Stimulated activated naive CD8-positive, alpha-beta T cell treated with anti-CD3 and anti-CD28 coated beads, Interleukin-15, amount 100 ng/mL, for 72 hours (primary cell): ENCODE data around the gene TRIM65.
"Not testable (repeated sequence)": the region's sequence is repeated elsewhere in the genome, so short reads cannot be mapped to it uniquely, and the experiment has no call there.

Source experiments
- ATAC-seq: fragments of 150-1000 bp; cut with Tn5 transposase; 2 replicates; pipeline ENCODE4 v1.10.0; 2021; ENCODE audit warnings: mild to moderate bottlenecking, moderate library complexity
- DNase-seq, 2 donors: peaks; one replicate each; pipeline ENCODE4 v3.0.0; 2021 to 2022
- H3K27ac Mint-ChIP-seq, 2 donors: one replicate each; pipeline ENCODE4 v1.8.0; 2022; ENCODE audit warnings: mild to moderate bottlenecking in 2 of 2, mixed read lengths in 2 of 2, moderate library complexity in 2 of 2
- H3K27me3 Mint-ChIP-seq: one replicate; pipeline ENCODE4 v1.8.0; 2022; ENCODE audit warnings: mixed read lengths
- H3K4me1 Mint-ChIP-seq: one replicate; pipeline ENCODE4 v1.8.0; 2022; ENCODE audit warnings: mild to moderate bottlenecking, mixed read lengths
- H3K4me3 Mint-ChIP-seq, 2 donors: one replicate each; pipeline ENCODE4 v1.8.0; 2022; ENCODE audit warnings: mild to moderate bottlenecking in 2 of 2, mixed read lengths in 2 of 2, moderate library complexity in 1 of 2
- H3K9me3 Mint-ChIP-seq, 2 donors: one replicate each; pipeline ENCODE4 v1.8.0; 2022; ENCODE audit warnings: mixed read lengths in 2 of 2

Gene TRIM65

GRCh38 chr17:75893305-75894048, 3.3 kb downstream of the TRIM65 start:
- peak overlapping the region in 1 of 2 donors; percentile 6 for H3K4me3 Mint-ChIP-seq
- DNase-seq, result no peak
- H3K4me1 Mint-ChIP-seq, result peaks cover 53% of the 10 kb centered on the region
- no peaks in the 10 kb centered on the region for H3K9me3 Mint-ChIP-seq
- no peaks in the 10 kb centered on the region for H3K27me3 Mint-ChIP-seq
- peak overlapping the region; percentile 42 to 82 for H3K27ac Mint-ChIP-seq
- no peak for ATAC-seq

- Mint-ChIP-seq H3K27ac (no peak overlapping the region), H3K27me3 (no peaks in the 10 kb centered on the region), H3K4me1 (peaks cover 51% of the 10 kb centered on the region), H3K4me3 (no peak overlapping the region), H3K9me3 (no peaks in the 10 kb centered on the region)
- DNase-seq (no peak), ATAC-seq (no peak)
Observed at GRCh38 chr17:75892556-75893224, 4.1 kb downstream of the TRIM65 start.

GRCh38 chr17:75891605-75892555, 4.9 kb downstream of the TRIM65 start:
- DNase-seq (no peak), ATAC-seq (no peak)
- no peak overlapping the region for H3K27ac Mint-ChIP-seq
- H3K27me3 Mint-ChIP-seq, result no peaks in the 10 kb centered on the region
- no peak overlapping the region for H3K4me3 Mint-ChIP-seq
- peaks cover 44% of the 10 kb centered on the region for H3K4me1 Mint-ChIP-seq
- no peaks in the 10 kb centered on the region for H3K9me3 Mint-ChIP-seq

- Mint-ChIP-seq H3K27me3 (no peaks in the 10 kb centered on the region), H3K9me3 (no peaks in the 10 kb centered on the region), H3K4me1 (peaks cover 44% of the 10 kb centered on the region), H3K27ac (no peak overlapping the region), H3K4me3 (no peak overlapping the region)
- ATAC-seq (no peak), DNase-seq (no peak)
Observed at GRCh38 chr17:75891022-75891604, 5.6 kb downstream of the TRIM65 start.

- no peaks in the 10 kb centered on the region for H3K9me3 Mint-ChIP-seq
- peak overlapping the region in 1 of 2 donors; percentile 33 for H3K27ac Mint-ChIP-seq
- no peaks in the 10 kb centered on the region for H3K27me3 Mint-ChIP-seq
- peak; percentile 58 for ATAC-seq
- no peak overlapping the region for H3K4me3 Mint-ChIP-seq
- DNase-seq, result no peak
- H3K4me1 Mint-ChIP-seq, result peaks cover 27% of the 10 kb centered on the region
Observed at GRCh38 chr17:75889454-75889853, 7.3 kb downstream of the TRIM65 start.

GRCh38 chr17:75888484-75888883, 8.3 kb downstream of the TRIM65 start:
- ATAC-seq, result no peak
- H3K27me3 Mint-ChIP-seq, result no peaks in the 10 kb centered on the region
- H3K27ac Mint-ChIP-seq, result no peak overlapping the region

GRCh38 chr17:75885860-75886259, 10.9 kb downstream of the TRIM65 start:
- ATAC-seq, H3K27me3 Mint-ChIP-seq, H3K9me3 Mint-ChIP-seq, H3K27ac Mint-ChIP-seq, DNase-seq, H3K4me3 Mint-ChIP-seq: not testable (repeated sequence)
- peaks cover 25% of the 10 kb centered on the region for H3K4me1 Mint-ChIP-seq

More at GRCh38 chr17:75888484-75888883, 8.3 kb downstream of the TRIM65 start:
- no peak for DNase-seq
- no peak overlapping the region for H3K4me3 Mint-ChIP-seq
- no peaks in the 10 kb centered on the region for H3K9me3 Mint-ChIP-seq
- peaks cover 17% of the 10 kb centered on the region for H3K4me1 Mint-ChIP-seq

- H3K27ac Mint-ChIP-seq, result no peak overlapping the region
- ATAC-seq, result no peak
Observed at GRCh38 chr17:75885431-75885830, 11.3 kb downstream of the TRIM65 start.

GRCh38 chr17:75881678-75882454, 14.9 kb downstream of the TRIM65 start:
- Mint-ChIP-seq H3K27ac (peak overlapping the region in 1 of 2 donors; percentile 20), H3K27me3 (peaks cover 9% of the 10 kb centered on the region), H3K9me3 (no peaks in the 10 kb centered on the region), H3K4me1 (peaks cover 29% of the 10 kb centered on the region), H3K4me3 (peak overlapping the region in 1 of 2 donors; percentile 39)
- DNase-seq (no peak), ATAC-seq (no peak)

More at GRCh38 chr17:75885431-75885830, 11.3 kb downstream of the TRIM65 start:
- H3K9me3 Mint-ChIP-seq, result no peaks in the 10 kb centered on the region
- no peak overlapping the region for H3K4me3 Mint-ChIP-seq
- no peak for DNase-seq
- peaks cover 22% of the 10 kb centered on the region for H3K4me1 Mint-ChIP-seq
- peaks cover 3% of the 10 kb centered on the region for H3K27me3 Mint-ChIP-seq

GRCh38 chr17:75880266-75880665, 16.5 kb downstream of the TRIM65 start:
- DNase-seq (no peak), ATAC-seq (no peak)
- no peak overlapping the region for H3K4me3 Mint-ChIP-seq
- H3K27me3 Mint-ChIP-seq, result peaks cover 9% of the 10 kb centered on the region
- no peaks in the 10 kb centered on the region for H3K9me3 Mint-ChIP-seq
- H3K27ac Mint-ChIP-seq, result no peak overlapping the region
- H3K4me1 Mint-ChIP-seq, result peaks cover 45% of the 10 kb centered on the region

GRCh38 chr17:75878174-75878998, 18.4 kb downstream of the TRIM65 start, which contains the start of gene TRIM47:
TSS of gene TRIM47 (minus strand) at chr17:75878581. CDS start at chr17:75878548, 33 bp downstream.
- peak within 1 kb of the TSS; percentile 59 to 89 for H3K27ac Mint-ChIP-seq

GRCh38 chr17:75877752-75878173, 19.0 kb downstream of the TRIM65 start:
- Mint-ChIP-seq H3K27ac (peak overlapping the region; percentile 27 to 89), H3K4me1 (peaks cover 63% of the 10 kb centered on the region), H3K9me3 (no peaks in the 10 kb centered on the region), H3K4me3 (peak overlapping the region; percentile 92), H3K27me3 (peaks cover 9% of the 10 kb centered on the region)
- ATAC-seq (peak; percentile 81), DNase-seq (peak; percentile 80 to 83)

More at GRCh38 chr17:75878174-75878998, 18.4 kb downstream of the TRIM65 start, which contains the start of gene TRIM47:
- Mint-ChIP-seq H3K9me3 (no peaks in the 10 kb centered on the region), H3K4me3 (peak within 1 kb of the TSS; percentile 92), H3K27me3 (peaks cover 9% of the 10 kb centered on the region), H3K4me1 (peaks cover 57% of the 10 kb centered on the region)
- ATAC-seq, result peak; percentile 44
- DNase-seq, result peak; percentile 49 to 60

- Mint-ChIP-seq H3K27ac (peak overlapping the region; percentile 27 to 89), H3K27me3 (peaks cover 9% of the 10 kb centered on the region), H3K4me1 (peaks cover 68% of the 10 kb centered on the region), H3K4me3 (peak overlapping the region; percentile 92), H3K9me3 (no peaks in the 10 kb centered on the region)
- DNase-seq (peak; percentile 29 to 55), ATAC-seq (peak; percentile 40)
Observed at GRCh38 chr17:75876938-75877751, 19.6 kb downstream of the TRIM65 start.
